Endothelial cell of umbilical vein (primary cell): ENCODE results near the gene PRKAR1B. TPM values are rescaled to one million over a fixed set of nuclear protein-coding genes. Genes with fewer than 3 reads are reported as not detected.

ENCODE experiments used
- BruUV-seq: library from RNA; stranded (reverse); fragments of 400-500 nt; replicated peaks from 2 replicates; lab custom pipeline; 2021; lab: Mats Ljungman, UMichigan
- CTCF ChIA-PET: fragments of 300-600, 350-600 bp; sonication (Branson Sonifier 250); formaldehyde crosslinking; loops from one replicate; lab custom pipeline; 2021; ENCODE audit warnings: antibody characterized with exemption, inconsistent platforms; lab: Charles Lee
- POLR2A ChIA-PET: fragments of 300-600, 350-600 bp; sonication (Branson Sonifier 250); formaldehyde crosslinking; loops from one replicate; lab custom pipeline; 2021; ENCODE audit warnings: antibody characterized with exemption, inconsistent platforms; lab: Charles Lee
- DNase-seq: peaks from one replicate; pipeline ENCODE4 v3.0.0-alpha.2; 2011; ENCODE audit warnings: low read depth, low spot score
- FAIRE-seq: peaks from 2 replicates; lab custom pipeline; 2011; peaks lifted over from hg19 to GRCh38; lab: Jason Lieb, UNC
- H2AFZ ChIP-seq: 2 replicates; pipeline ENCODE4 v1.6.0; 2012; ENCODE audit warnings: low read depth, low read length, control low read depth, inconsistent platforms
- H3K27ac ChIP-seq: 2 replicates; pipeline ENCODE4 v1.5.1; 2011; ENCODE audit warnings: low read depth, mild to moderate bottlenecking, control low read depth, low read length, moderate library complexity; ENCODE audit not compliant: insufficient read depth
- H3K27me3 ChIP-seq, 2 experiments: 2 replicates each; pipeline versions ENCODE4 v1.6.0 to v1.6.1; 2011; ENCODE audit warnings: low read length in 2 of 2, mixed read lengths in 1 of 2; ENCODE audit not compliant: control insufficient read depth in 2 of 2, insufficient read depth in 2 of 2
- H3K36me3 ChIP-seq, 2 experiments: 2 replicates in 1 of 2; 3 replicates in 1 of 2; pipeline ENCODE4 v1.5.1; 2011; ENCODE audit warnings: low read length in 2 of 2, mild to moderate bottlenecking in 1 of 2, moderate library complexity in 1 of 2; ENCODE audit not compliant: control insufficient read depth in 2 of 2, insufficient read depth in 2 of 2; ENCODE audit errors: extremely low read depth in 1 of 2
- H3K4me1 ChIP-seq: 3 replicates; pipeline ENCODE4 v1.5.1; 2011; ENCODE audit warnings: mild to moderate bottlenecking, low read length; ENCODE audit not compliant: control insufficient read depth, insufficient read depth; ENCODE audit errors: extremely low read depth
- H3K4me2 ChIP-seq: 2 replicates; pipeline ENCODE4 v1.6.1; 2011; ENCODE audit warnings: low read length, control low read depth, mixed read lengths; ENCODE audit not compliant: insufficient read depth
- H3K4me3 ChIP-seq, 3 experiments: fragments of 200-600 bp in 1 of 3; sonication (generic), shearing (Covaris generic) in 1 of 3; replicated peaks in 1 of 3; 2 replicates each; pipeline ENCODE4 v1.5.1; 2011 to 2016; ENCODE audit warnings: control low read depth in 3 of 3, low read length in 3 of 3, mild to moderate bottlenecking in 2 of 3, inconsistent platforms in 1 of 3, low read depth in 1 of 3, moderate library complexity in 1 of 3; ENCODE audit not compliant: insufficient read depth in 1 of 3
- H3K79me2 ChIP-seq: 2 replicates; pipeline ENCODE4 v1.6.0; 2012; ENCODE audit warnings: low read length, inconsistent platforms; ENCODE audit not compliant: control insufficient read depth, insufficient read depth
- H3K9ac ChIP-seq: replicated peaks from 2 replicates; pipeline ENCODE3; 2011; ENCODE audit warnings: low read length, control low read depth; ENCODE audit not compliant: insufficient read depth; ENCODE audit errors: extremely low read depth
- H3K9me1 ChIP-seq: replicated peaks from 3 replicates; pipeline ENCODE4 v1.6.0; 2011; ENCODE audit warnings: mild to moderate bottlenecking, low read length; ENCODE audit not compliant: control insufficient read depth, insufficient read depth; ENCODE audit errors: extremely low read depth
- H3K9me3 ChIP-seq: replicated peaks from 2 replicates; pipeline ENCODE4 v1.5.1; 2012; ENCODE audit warnings: low read length, inconsistent platforms; ENCODE audit not compliant: control insufficient read depth, insufficient read depth
- H4K20me1 ChIP-seq: replicated peaks from 2 replicates; pipeline ENCODE3; 2011; ENCODE audit warnings: mild to moderate bottlenecking, low read length; ENCODE audit not compliant: control insufficient read depth, insufficient read depth; ENCODE audit errors: extremely low read depth
- CTCF ChIP-seq, 2 donors: IDR thresholded peaks; 1 replicate in 1 of 2; 2 replicates in 1 of 2; pipeline ENCODE4 v1.5.1; 2011; ENCODE audit warnings: low read length in 2 of 2, mild to moderate bottlenecking in 2 of 2, moderate library complexity in 2 of 2, control low read depth in 1 of 2, inconsistent platforms in 1 of 2, low read depth in 1 of 2; ENCODE audit not compliant: insufficient read depth in 1 of 2; ENCODE audit errors: extremely low read depth in 1 of 2
- FOS ChIP-seq: IDR thresholded peaks from 2 replicates; pipeline ENCODE4 v1.6.1; 2011; ENCODE audit warnings: mild to moderate bottlenecking, low read length, moderate library complexity, borderline replicate concordance; ENCODE audit not compliant: insufficient read depth
- GATA2 ChIP-seq: IDR thresholded peaks from 2 replicates; pipeline ENCODE4 v1.7.0; 2011; ENCODE audit warnings: low read depth, mild to moderate bottlenecking, moderate library complexity, mixed read lengths, low read length; ENCODE audit not compliant: insufficient read length, insufficient read depth
- JUN ChIP-seq: IDR thresholded peaks from 2 replicates; pipeline ENCODE4 v1.6.1; 2011; ENCODE audit warnings: borderline replicate concordance, low read depth; ENCODE audit not compliant: insufficient read length, insufficient read depth
- MYC ChIP-seq: IDR thresholded peaks from one replicate; pipeline ENCODE4 v1.6.1; 2011; ENCODE audit warnings: mild to moderate bottlenecking, low read depth, low read length
- POLR2AphosphoS5 ChIP-seq: IDR thresholded peaks from 2 replicates; pipeline ENCODE4 v1.6.1; 2012; ENCODE audit warnings: low read depth, mild to moderate bottlenecking, control low read depth, low read length, moderate library complexity; ENCODE audit not compliant: insufficient read depth
- dilution Hi-C: fragments of 300-500 bp; cut with MboI; formaldehyde crosslinking; loops from one replicate; pipeline ENCODE4 v1.15.0; 2019; ENCODE audit warnings: low sequenced_read_pairs; ENCODE audit not compliant: extremely low pct_ligation_motif_present
- intact Hi-C: fragments of 100-400 bp; cut with micrococcal nuclease; formaldehyde crosslinking; loops from one replicate; pipeline ENCODE4 v1.10.0; 2022
- polyA plus RNA-seq, 4 experiments: library from polyadenylated mRNA; depleted of rRNA in 3 of 4; stranded (reverse) in 3 of 4; unstranded in 1 of 4; fragments of >200 nt; gene quantifications; 2 replicates each; pipeline versions ENCODE4 v1.2.1 to v1.2.3, GENCODE V29; 2011 to 2012; ENCODE audit warnings: missing spikeins in 1 of 4
- total RNA-seq: library from RNA; stranded (reverse); gene quantifications from 2 replicates; pipeline ENCODE4 v1.2.3, GENCODE V29; 2021

Gene PRKAR1B
- total and polyA plus RNA-seq, 2 donors (not counting 3 experiments of a cell fraction or from before 2014, with no cell fraction given): 15.4 to 29.2 TPM

GRCh38 chr7:713139-713457, 14.0 kb downstream of the PRKAR1B start:
- H3K27me3 ChIP-seq: no peaks in the 10 kb centered on the region
- intact Hi-C loops: loop anchor here (5.0 kb wide), 1 partner anchor 196 kb away; the partner anchor contains the start of gene PDGFA
- dilution Hi-C loops: no loop called here
- BruUV-seq: no TSS peak
- H3K79me2 ChIP-seq: no peaks in the 10 kb centered on the region
- TF ChIP-seq GATA2 (no peak), JUN (no peak), POLR2AphosphoS5 (no peak), FOS (no peak), CTCF (IDR thresholded peaks at IDR 0.05; ENCODE audit: extremely low read depth in 1 of 2, insufficient read depth in 1 of 2, low read depth in 1 of 2, low read length in 2 of 2) (no peak), MYC (no peak)
- H3K36me3 ChIP-seq: no peaks in the 10 kb centered on the region
- DNase-seq (no peak), FAIRE-seq (no peak)
- no peaks in the 10 kb centered on the region for H3K9me1 ChIP-seq
- no peak overlapping the region for H3K4me2 ChIP-seq
- no peak overlapping the region for H3K4me3 ChIP-seq
- peaks cover 6% of the 10 kb centered on the region for H3K4me1 ChIP-seq
- H3K9ac ChIP-seq: no peak overlapping the region
- CTCF ChIA-PET: no interaction called here
- no peaks in the 10 kb centered on the region for H3K9me3 ChIP-seq
- POLR2A ChIA-PET: no interaction called here
- H4K20me1 ChIP-seq: no peaks in the 10 kb centered on the region
- no peak overlapping the region for H2AFZ ChIP-seq
- H3K27ac ChIP-seq: no peak overlapping the region
